Spinal cord (tissue), 10 donors: Measurements from ENCODE around the gene TXNL1. TPM values are rescaled to one million over a fixed set of nuclear protein-coding genes. Genes with fewer than 3 reads are reported as not detected.

ENCODE experiments used
- DNase-seq, 6 donors: peaks; one replicate each; pipeline versions ENCODE4 v3.0.0 to v3.0.0-alpha.2; 2013 to 2015; ENCODE audit warnings: low spot score in 6 of 6, low read depth in 4 of 6
- H3K27ac ChIP-seq: one replicate; pipeline ENCODE4 v1.5.1; 2013; ENCODE audit warnings: low read depth, low read length, control low read depth
- H3K27me3 ChIP-seq: one replicate; pipeline ENCODE4 v1.6.1; 2013; ENCODE audit warnings: low read length; ENCODE audit not compliant: control insufficient read depth, insufficient read depth
- H3K36me3 ChIP-seq: one replicate; pipeline ENCODE4 v1.6.1; 2013; ENCODE audit warnings: low read length; ENCODE audit not compliant: control insufficient read depth, insufficient read depth
- H3K4me1 ChIP-seq: one replicate; pipeline ENCODE4 v1.6.1; 2013; ENCODE audit warnings: low read length; ENCODE audit not compliant: control insufficient read depth, insufficient read depth
- H3K4me3 ChIP-seq: one replicate; pipeline ENCODE4 v1.5.1; 2013; ENCODE audit warnings: low read depth, low read length, control low read depth
- H3K9me3 ChIP-seq: one replicate; pipeline ENCODE4 v1.6.1; 2013; ENCODE audit warnings: low read length; ENCODE audit not compliant: control insufficient read depth, insufficient read depth
- WGBS: methylation state at CpG from one replicate; pipeline ENCODE4 v1.1.5; 2013; ENCODE audit warnings: missing lambda C conversion rate; ENCODE audit not compliant: insufficient coverage; 5-methylcytosine and 5-hydroxymethylcytosine counted together
- polyA plus RNA-seq, 2 donors: library from polyadenylated mRNA; unstranded; fragments of 120-200 nt; gene quantifications; one replicate each; pipeline ENCODE4 v1.2.1, GENCODE V29; 2013; ENCODE audit not compliant: insufficient read length in 2 of 2
- total RNA-seq, 2 donors: library from RNA; depleted of rRNA in 1 of 2; stranded (reverse); fragments of 120-200 nt in 1 of 2; fragments of >200 nt in 1 of 2; gene quantifications; one replicate each; pipeline versions ENCODE4 v1.2.3 to v1.2.4, GENCODE V29; 2013 to 2014
- donor health status: healthy.

Gene TXNL1
- total and polyA plus RNA-seq, 4 donors: 57.9 to 118 (median 78.2) TPM

- no peak for DNase-seq
- Histone ChIP-seq H3K27me3 (no peaks in the 10 kb centered on the region), H3K27ac (no peak overlapping the region), H3K4me3 (no peak overlapping the region), H3K4me1 (no peaks in the 10 kb centered on the region), H3K36me3 (no peaks in the 10 kb centered on the region), H3K9me3 (no peaks in the 10 kb centered on the region)
- 80% methylated on average over 7 of the region's 7 CpGs for WGBS
Observed at GRCh38 chr18:56563568-56563967, 74.8 kb downstream of the TXNL1 start.

DNA sequence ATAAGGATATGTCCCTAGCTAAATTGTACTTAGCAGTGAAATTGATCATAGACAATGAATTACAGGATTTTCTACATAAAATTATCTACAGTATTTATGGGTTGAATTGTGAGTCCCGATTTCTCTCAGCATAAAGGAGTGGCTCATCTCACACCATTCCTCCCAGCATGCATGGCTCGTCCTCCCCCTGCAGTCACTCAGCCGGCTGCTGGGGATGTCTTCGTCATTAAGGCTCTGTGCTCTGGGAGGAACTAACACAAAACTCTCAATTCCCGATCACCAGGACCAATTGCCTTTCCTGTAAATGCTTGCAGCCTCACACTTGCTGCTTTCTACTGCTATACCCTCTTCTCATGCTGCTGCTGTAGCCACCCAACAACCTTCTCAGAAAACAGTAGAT, 75.9 kb downstream of the TXNL1 start:
- WGBS: 44% methylated on average over 4 of the region's 5 CpGs
- no peaks in the 10 kb centered on the region for H3K36me3 ChIP-seq
- no peaks in the 10 kb centered on the region for H3K4me1 ChIP-seq

DNA sequence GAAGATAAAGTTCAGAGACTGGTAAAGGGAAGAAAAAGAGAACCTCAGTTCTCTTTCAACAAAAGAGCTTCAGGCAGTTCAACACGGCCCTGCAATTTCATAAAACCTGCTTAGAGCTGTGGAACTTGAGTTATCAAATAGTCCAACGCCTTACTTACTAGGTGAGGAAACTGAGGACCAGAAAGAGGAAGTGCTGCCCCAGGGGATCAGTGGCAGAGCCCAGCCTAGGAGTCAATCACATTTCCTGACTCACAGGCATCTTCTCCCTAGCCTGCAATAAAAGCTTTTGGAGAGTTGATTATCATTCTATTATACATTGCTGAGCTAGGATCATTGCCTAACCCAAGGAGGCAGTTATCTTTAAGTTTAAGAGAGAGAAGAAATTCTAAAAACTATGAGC, 77.4 kb downstream of the TXNL1 start:
- H3K4me3 ChIP-seq: no peak overlapping the region
- H3K9me3 ChIP-seq: no peaks in the 10 kb centered on the region
- no peaks in the 10 kb centered on the region for H3K27me3 ChIP-seq
- H3K4me1 ChIP-seq: no peaks in the 10 kb centered on the region
- DNase-seq: no peak
- H3K36me3 ChIP-seq: no peaks in the 10 kb centered on the region
- no peak overlapping the region for H3K27ac ChIP-seq
- WGBS: 100% methylated on average over 1 of the region's 2 CpGs

More for the DNA sequence above, 75.9 kb downstream of the TXNL1 start:
- H3K27ac ChIP-seq: no peak overlapping the region
- H3K4me3 ChIP-seq: no peak overlapping the region
- no peaks in the 10 kb centered on the region for H3K27me3 ChIP-seq
- no peaks in the 10 kb centered on the region for H3K9me3 ChIP-seq
- peak in 1 of 6 donors; percentile 34 for DNase-seq

DNA sequence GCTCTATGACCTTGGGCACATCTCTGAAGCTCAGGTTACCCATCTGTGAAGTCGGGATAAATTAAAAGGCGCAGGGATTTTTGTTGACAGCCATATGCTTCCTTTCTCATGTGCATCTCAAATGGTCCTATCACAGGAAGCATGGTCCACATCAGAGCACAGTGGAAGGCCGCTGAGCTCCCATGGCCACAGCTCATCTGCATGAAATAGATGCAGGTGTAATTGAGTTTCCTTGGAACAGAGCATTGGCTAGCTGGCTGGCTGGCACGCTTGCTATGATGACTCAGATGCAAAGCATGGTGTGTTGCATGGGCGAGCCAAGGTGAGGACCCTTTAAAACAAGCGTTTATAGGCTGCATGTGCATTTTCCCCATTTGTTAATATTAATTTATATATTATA, 79.3 kb downstream of the TXNL1 start:
- Histone ChIP-seq H3K27ac (no peak overlapping the region), H3K4me1 (no peaks in the 10 kb centered on the region), H3K36me3 (no peaks in the 10 kb centered on the region), H3K27me3 (no peaks in the 10 kb centered on the region), H3K4me3 (no peak overlapping the region), H3K9me3 (no peaks in the 10 kb centered on the region)
- 100% methylated on average over 3 of the region's 6 CpGs for WGBS
- no peak for DNase-seq

GRCh38 chr18:56556907-56557306, 81.5 kb downstream of the TXNL1 start:
- Histone ChIP-seq H3K36me3 (no peaks in the 10 kb centered on the region), H3K27ac (no peak overlapping the region), H3K9me3 (no peaks in the 10 kb centered on the region), H3K4me1 (no peaks in the 10 kb centered on the region), H3K27me3 (no peaks in the 10 kb centered on the region), H3K4me3 (no peak overlapping the region)
- no peak for DNase-seq
- 80% methylated on average over 1 of the region's 1 CpG for WGBS

- DNase-seq: no peak
- H3K4me3 ChIP-seq: no peak overlapping the region
- H3K27me3 ChIP-seq: no peaks in the 10 kb centered on the region
- no peak overlapping the region for H3K27ac ChIP-seq
- 57% methylated on average over 1 of the region's 4 CpGs for WGBS
- H3K36me3 ChIP-seq: no peaks in the 10 kb centered on the region
- H3K4me1 ChIP-seq: no peaks in the 10 kb centered on the region
- H3K9me3 ChIP-seq: no peaks in the 10 kb centered on the region
Observed at GRCh38 chr18:56550121-56550520, 88.3 kb downstream of the TXNL1 start.

Other genes with a start within 250 kb of the TXNL1 start
- gene WDR7, start 12.8 kb upstream of the TXNL1 start, total RNA-seq: 100 to 1,000 TPM in 1 of 2 donors, 10 to 100 TPM in 1; 38.6 to 126 TPM
- gene WDR7, start 12.8 kb upstream of the TXNL1 start, polyA plus RNA-seq: 10 to 100 TPM; 27.9 to 29.1 TPM